Bronchial epithelial cell (primary cell): ENCODE data around the gene TLK2. TPM values are rescaled to one million over a fixed set of nuclear protein-coding genes. Genes with fewer than 3 reads are reported as not detected.

Source experiments
- DNase-seq: peaks from one replicate; pipeline ENCODE4 v3.0.0-alpha.2; 2010; ENCODE audit warnings: low read depth
- FAIRE-seq: peaks from 2 replicates; lab custom pipeline; 2011; peaks lifted over from hg19 to GRCh38; lab: Jason Lieb, UNC
- H3K27me3 ChIP-seq: 2 replicates; pipeline ENCODE4 v1.5.1; 2011; ENCODE audit warnings: low read length; ENCODE audit not compliant: control insufficient read depth, insufficient read depth
- H3K36me3 ChIP-seq: 2 replicates; pipeline ENCODE4 v1.5.1; 2011; ENCODE audit warnings: low read length; ENCODE audit not compliant: control insufficient read depth, insufficient read depth
- H3K4me3 ChIP-seq: 2 replicates; pipeline ENCODE4 v1.5.1; 2011; ENCODE audit warnings: mild to moderate bottlenecking, low read depth, low read length, control low read depth
- CTCF ChIP-seq: IDR thresholded peaks from 2 replicates; pipeline ENCODE4 v1.5.1; 2011; ENCODE audit warnings: mild to moderate bottlenecking, moderate library complexity, low read length, control low read depth, inconsistent platforms; ENCODE audit not compliant: insufficient read depth, severe bottlenecking
- total RNA-seq: library from RNA; depleted of rRNA; stranded (reverse); fragments of >200 nt; gene quantifications from 2 replicates; pipeline ENCODE4 v1.2.1, GENCODE V29; 2014

TLK2 gene
- total RNA-seq, 1 donor from 2014 or later = 37.4 TPM

DNA sequence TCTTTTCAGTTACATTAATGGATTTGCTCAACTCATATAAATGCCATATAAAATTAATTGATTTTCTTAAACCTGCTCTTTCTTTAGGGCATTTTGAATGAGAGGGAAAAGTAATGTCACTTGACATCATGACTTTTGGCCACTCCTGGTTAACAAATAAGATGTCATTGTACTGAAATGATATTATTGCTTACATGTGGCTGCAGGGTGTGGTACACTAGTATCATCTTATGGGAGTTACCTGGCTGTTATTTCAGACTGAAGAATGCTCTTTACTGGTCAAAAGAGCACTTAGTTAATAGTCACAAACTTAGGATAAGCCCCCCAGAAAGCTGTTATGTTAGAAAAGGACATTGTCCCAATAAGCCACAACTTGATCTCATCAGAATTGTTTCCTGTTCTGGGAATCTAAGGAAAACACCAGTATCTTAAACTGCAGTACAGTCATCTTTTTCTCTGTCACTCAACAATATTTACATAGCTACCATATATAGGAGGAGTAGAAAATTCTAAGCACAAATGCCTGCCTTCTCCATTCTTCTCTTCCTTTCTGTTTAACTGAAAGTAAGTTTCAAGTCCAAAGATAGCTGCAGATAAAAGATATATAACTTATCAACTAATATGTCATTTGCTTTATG, 95.0 kb downstream of the TLK2 start:
- Histone ChIP-seq H3K27me3 (no peaks in the 10 kb centered on the region), H3K36me3 (peaks cover 6% of the 10 kb centered on the region), H3K4me3 (no peak overlapping the region)
- DNase-seq (no peak), FAIRE-seq (no peak)
- no peak for TF ChIP-seq CTCF

GRCh38 chr17:62576382-62576781, 97.8 kb downstream of the TLK2 start:
- DNase-seq = no peak
- H3K36me3 ChIP-seq = peaks cover 7% of the 10 kb centered on the region

GRCh38 chr17:62578757-62579487, 100.3 kb downstream of the TLK2 start:
- no peak for DNase-seq
- Histone ChIP-seq H3K36me3 (peaks cover 7% of the 10 kb centered on the region), H3K4me3 (no peak overlapping the region), H3K27me3 (no peaks in the 10 kb centered on the region)
- no peak for TF ChIP-seq CTCF
- FAIRE-seq = no peak

More at GRCh38 chr17:62576382-62576781, 97.8 kb downstream of the TLK2 start:
- FAIRE-seq = no peak
- no peak overlapping the region for H3K4me3 ChIP-seq
- no peak for TF ChIP-seq CTCF
- no peaks in the 10 kb centered on the region for H3K27me3 ChIP-seq

GRCh38 chr17:62580947-62581346, 102.3 kb downstream of the TLK2 start:
- Histone ChIP-seq H3K4me3 (no peak overlapping the region), H3K36me3 (peaks cover 3% of the 10 kb centered on the region), H3K27me3 (no peaks in the 10 kb centered on the region)
- TF ChIP-seq CTCF = no peak
- DNase-seq (no peak), FAIRE-seq (no peak)

GRCh38 chr17:62581764-62582163, 103.1 kb downstream of the TLK2 start:
- Histone ChIP-seq H3K36me3 (peaks cover 2% of the 10 kb centered on the region), H3K27me3 (no peaks in the 10 kb centered on the region), H3K4me3 (no peak overlapping the region)
- FAIRE-seq (no peak), DNase-seq (no peak)
- no peak for TF ChIP-seq CTCF

GRCh38 chr17:62587554-62587953, 108.9 kb downstream of the TLK2 start:
- TF ChIP-seq CTCF = no peak
- Histone ChIP-seq H3K27me3 (no peaks in the 10 kb centered on the region), H3K36me3 (peaks cover 1% of the 10 kb centered on the region), H3K4me3 (no peak overlapping the region)
- DNase-seq (no peak), FAIRE-seq (no peak)
